T-helper 22 cell (primary cell): ENCODE data around the gene TCTN2.

Experiments
- DNase-seq: peaks from one replicate; pipeline ENCODE4 v3.0.0-alpha.2; 2020; ENCODE audit warnings: low read depth

Gene TCTN2

GRCh38 chr12:123670882-123671728 is at the start of gene TCTN2:
Gene TCTN2 (plus strand): TSS chr12:123671113. CDS start chr12:123671241, 128 bp downstream.
- peak; percentile 86 for DNase-seq

- no peak for DNase-seq
Measured at GRCh38 chr12:123621619-123622530, 49.0 kb upstream of the TCTN2 start.

GRCh38 chr12:123633379-123634141 is 37.4 kb upstream of the TCTN2 start, which contains the start of the genes EIF2B1 and GTF2H3:
Gene EIF2B1 (minus strand): TSS chr12:123633686. CDS start chr12:123633557, 129 bp downstream.
Gene GTF2H3 (plus strand): TSS chr12:123633829. CDS start chr12:123633860, 31 bp downstream.
- peak; percentile 94 for DNase-seq

- no peak for DNase-seq
Measured at GRCh38 chr12:123634142-123634561, 36.8 kb upstream of the TCTN2 start.

- no peak for DNase-seq
Measured at GRCh38 chr12:123643911-123644310, 27.0 kb upstream of the TCTN2 start.

- DNase-seq, result no peak
Measured at GRCh38 chr12:123645380-123645779, 25.5 kb upstream of the TCTN2 start.

GRCh38 chr12:123645878-123646277 is 25.0 kb upstream of the TCTN2 start:
- DNase-seq, result no peak

GRCh38 chr12:123648401-123648800 is 22.5 kb upstream of the TCTN2 start:
- no peak for DNase-seq

- DNase-seq, result no peak
Measured at GRCh38 chr12:123654129-123654701, 16.7 kb upstream of the TCTN2 start.

- no peak for DNase-seq
Measured at GRCh38 chr12:123655420-123655819, 15.5 kb upstream of the TCTN2 start.

GRCh38 chr12:123656392-123656791 is 14.5 kb upstream of the TCTN2 start:
- no peak for DNase-seq

- DNase-seq, result no peak
Measured at GRCh38 chr12:123657211-123657610, 13.7 kb upstream of the TCTN2 start.

- DNase-seq, result no peak
Measured at GRCh38 chr12:123659996-123660727, 10.8 kb upstream of the TCTN2 start.

GRCh38 chr12:123667771-123668170 is 3.1 kb upstream of the TCTN2 start:
- no peak for DNase-seq

- no peak for DNase-seq
Measured at GRCh38 chr12:123671876-123672275, 963 bp downstream of the TCTN2 start.

- no peak for DNase-seq
Measured at GRCh38 chr12:123675436-123675835, 4.5 kb downstream of the TCTN2 start.

GRCh38 chr12:123676616-123677320 is 5.9 kb downstream of the TCTN2 start:
- DNase-seq, result no peak

GRCh38 chr12:123678981-123679380 is 8.1 kb downstream of the TCTN2 start:
- no peak for DNase-seq

GRCh38 chr12:123681605-123682004 is 10.7 kb downstream of the TCTN2 start:
- no peak for DNase-seq

GRCh38 chr12:123683964-123684363 is 13.1 kb downstream of the TCTN2 start:
- DNase-seq, result no peak
